A673 (cell line): ENCODE results near the gene SOX10. TPM values are rescaled to one million over a fixed set of nuclear protein-coding genes. Genes with fewer than 3 reads are reported as not detected.

Source experiments
- BruUV-seq: library from RNA; stranded (reverse); fragments of 400-500 nt; replicated peaks from 2 replicates; lab custom pipeline; 2021; lab: Mats Ljungman, UMichigan
- CTCF ChIA-PET: fragments of 300-600 bp; sonication (Branson Sonifier 250); formaldehyde crosslinking; loops from one replicate; lab custom pipeline; 2022; ENCODE audit warnings: antibody characterized with exemption; lab: Charles Lee
- POLR2A ChIA-PET: fragments of 300-600 bp; sonication (Branson Sonifier 250); formaldehyde crosslinking; loops from one replicate; lab custom pipeline; 2022; ENCODE audit warnings: antibody characterized with exemption; ENCODE audit not compliant: low non-redundant PET; lab: Charles Lee
- DNase-seq: peaks from one replicate; pipeline ENCODE4 v3.0.0-alpha.2; 2015; ENCODE audit warnings: low spot score
- H3K27ac ChIP-seq: fragments of 200-600 bp; sonication (generic); 2 replicates; pipeline ENCODE4 v1.5.1; 2016; ENCODE audit warnings: mixed run types, low read depth, mild to moderate bottlenecking, mixed read lengths, antibody characterized with exemption, low read length; ENCODE audit not compliant: poor library complexity, severe bottlenecking
- H3K27me3 ChIP-seq: fragments of 200-600 bp; sonication (generic); replicated peaks from 2 replicates; pipeline ENCODE4 v1.6.1; 2017; ENCODE audit warnings: mixed run types, low read depth, mild to moderate bottlenecking, mixed read lengths, antibody characterized with exemption, low read length; ENCODE audit not compliant: insufficient read depth, poor library complexity
- H3K36me3 ChIP-seq: fragments of 200-600 bp; sonication (generic); 2 replicates; pipeline ENCODE4 v1.6.1; 2016; ENCODE audit warnings: mixed run types, mild to moderate bottlenecking, mixed read lengths, antibody characterized with exemption, low read length; ENCODE audit not compliant: insufficient read depth, poor library complexity, severe bottlenecking
- H3K4me1 ChIP-seq: fragments of 200-600 bp; sonication (generic); 2 replicates; pipeline ENCODE4 v1.6.1; 2017; ENCODE audit warnings: mixed run types, mild to moderate bottlenecking, mixed read lengths, antibody characterized with exemption, low read length; ENCODE audit not compliant: insufficient read depth, poor library complexity, severe bottlenecking
- H3K4me3 ChIP-seq: fragments of 200-600 bp; sonication (generic); 2 replicates; pipeline ENCODE4 v1.5.1; 2016; ENCODE audit warnings: low read depth, mixed run types, mild to moderate bottlenecking, mixed read lengths, low read length; ENCODE audit not compliant: poor library complexity, severe bottlenecking
- H3K9me3 ChIP-seq: fragments of 200-600 bp; sonication (generic); 2 replicates; pipeline ENCODE4 v1.6.1; 2016; ENCODE audit warnings: mixed run types, low read depth, mild to moderate bottlenecking, mixed read lengths, antibody characterized with exemption, low read length; ENCODE audit not compliant: poor library complexity, severe bottlenecking
- EZH2 ChIP-seq: fragments of 200-600 bp; sonication (generic); IDR thresholded peaks from 2 replicates; pipeline ENCODE4 v1.6.1; 2017; ENCODE audit warnings: borderline replicate concordance, low read depth, mild to moderate bottlenecking, mixed read lengths, antibody characterized with exemption, low read length; ENCODE audit not compliant: poor library complexity, severe bottlenecking
- intact Hi-C: fragments of 100-400 bp; cut with micrococcal nuclease; formaldehyde crosslinking; loops from one replicate; pipeline ENCODE4 v1.10.0; 2022; ENCODE audit not compliant: unreplicated experiment
- total RNA-seq: library from RNA; stranded (reverse); gene quantifications from 2 replicates; pipeline ENCODE4 v1.2.3, GENCODE V29; 2021
- TF ChIP-seq, protein P1 (sequence below): fragments of 300-800, 200-600 bp; sonication (generic); conservative IDR thresholded peaks from 2 replicates; pipeline ENCODE4 v1.5.1; 2017; ENCODE audit warnings: low read depth, mild to moderate bottlenecking, antibody characterized with exemption, low read length, moderate library complexity, mixed read lengths

The SOX10 gene
- total RNA-seq, 1 experiment from 2014 or later: not detected

DNA sequence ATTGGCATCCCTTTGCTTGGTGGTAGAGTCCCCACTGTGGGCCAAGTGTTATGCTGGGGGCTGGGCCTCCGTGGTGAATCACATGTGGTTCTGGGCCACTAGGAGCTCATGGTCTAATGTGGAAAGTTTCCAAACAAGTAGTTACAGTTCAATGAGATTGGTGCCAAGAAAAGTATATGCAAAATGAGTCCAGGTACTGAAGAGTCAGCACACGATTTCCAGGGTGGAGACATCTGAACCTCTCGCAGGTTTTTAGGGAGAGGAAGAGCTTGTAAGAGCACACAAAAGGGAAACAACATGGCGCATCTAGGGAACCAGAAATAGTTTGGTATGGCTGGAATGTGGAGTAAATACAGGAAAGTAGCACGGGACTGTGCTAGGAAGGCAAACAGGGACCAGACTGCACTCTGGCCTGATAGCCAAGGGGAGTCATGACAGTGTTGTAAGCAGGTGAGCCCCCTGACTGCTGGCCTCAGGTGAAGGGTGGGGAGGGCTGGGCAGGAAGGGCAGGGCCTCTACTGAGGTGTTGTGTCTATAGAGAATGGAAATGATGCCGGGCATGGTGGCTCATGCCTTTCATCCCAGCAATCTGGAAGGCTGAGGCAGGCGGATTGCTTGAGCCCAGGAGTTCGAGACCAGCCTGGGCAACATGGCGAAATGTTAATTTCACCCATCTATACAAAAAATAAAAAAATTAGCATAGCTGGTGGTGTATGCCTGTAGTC, 18.3 kb downstream of the SOX10 start:
- intact Hi-C loops: loop anchor here (1.0 kb wide), 1 partner anchor 149 kb away; no protein-coding TSS in a partner anchor
- no peak for TF ChIP-seq EZH2
- TF ChIP-seq, protein P1, sequence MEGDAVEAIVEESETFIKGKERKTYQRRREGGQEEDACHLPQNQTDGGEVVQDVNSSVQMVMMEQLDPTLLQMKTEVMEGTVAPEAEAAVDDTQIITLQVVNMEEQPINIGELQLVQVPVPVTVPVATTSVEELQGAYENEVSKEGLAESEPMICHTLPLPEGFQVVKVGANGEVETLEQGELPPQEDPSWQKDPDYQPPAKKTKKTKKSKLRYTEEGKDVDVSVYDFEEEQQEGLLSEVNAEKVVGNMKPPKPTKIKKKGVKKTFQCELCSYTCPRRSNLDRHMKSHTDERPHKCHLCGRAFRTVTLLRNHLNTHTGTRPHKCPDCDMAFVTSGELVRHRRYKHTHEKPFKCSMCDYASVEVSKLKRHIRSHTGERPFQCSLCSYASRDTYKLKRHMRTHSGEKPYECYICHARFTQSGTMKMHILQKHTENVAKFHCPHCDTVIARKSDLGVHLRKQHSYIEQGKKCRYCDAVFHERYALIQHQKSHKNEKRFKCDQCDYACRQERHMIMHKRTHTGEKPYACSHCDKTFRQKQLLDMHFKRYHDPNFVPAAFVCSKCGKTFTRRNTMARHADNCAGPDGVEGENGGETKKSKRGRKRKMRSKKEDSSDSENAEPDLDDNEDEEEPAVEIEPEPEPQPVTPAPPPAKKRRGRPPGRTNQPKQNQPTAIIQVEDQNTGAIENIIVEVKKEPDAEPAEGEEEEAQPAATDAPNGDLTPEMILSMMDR: no peak
- no peak overlapping the region for H3K27ac ChIP-seq
- no peaks in the 10 kb centered on the region for H3K27me3 ChIP-seq
- CTCF ChIA-PET: interaction anchor here (0.5 to 1.7 kb wide), 5 partner anchors 12 to 323 kb away, joined by 3 to 6 read pairs (median 3); no protein-coding TSS in a partner anchor
- H3K9me3 ChIP-seq: no peaks in the 10 kb centered on the region
- DNase-seq: no peak
- peaks cover 32% of the 10 kb centered on the region for H3K36me3 ChIP-seq
- POLR2A ChIA-PET: no interaction called here
- no peak overlapping the region for H3K4me3 ChIP-seq
- no peaks in the 10 kb centered on the region for H3K4me1 ChIP-seq
- no TSS peak for BruUV-seq

DNA sequence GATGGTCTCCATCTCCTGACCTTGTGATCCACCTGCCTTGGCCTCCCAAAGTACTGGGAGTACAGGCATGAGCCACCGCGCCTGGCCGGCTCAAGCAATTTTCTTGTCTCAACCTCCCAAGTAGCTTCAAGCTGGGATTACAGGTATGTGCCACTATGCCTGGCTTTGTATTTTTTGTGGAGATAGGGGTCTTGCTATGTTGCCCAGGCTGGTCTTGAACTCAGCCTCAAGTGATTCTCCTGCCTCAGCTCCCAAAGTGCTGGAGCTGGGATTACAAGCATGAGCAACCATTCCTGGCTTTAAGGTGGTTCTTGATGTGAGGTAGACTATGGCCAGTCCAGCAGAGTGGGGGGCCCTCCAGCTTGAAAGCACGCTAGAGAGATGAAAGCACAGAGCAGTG, 23.3 kb downstream of the SOX10 start:
- H3K27me3 ChIP-seq: no peaks in the 10 kb centered on the region
- TF ChIP-seq, protein P1: no peak
- TF ChIP-seq EZH2: no peak
- intact Hi-C loops: no loop called here
- no peak overlapping the region for H3K27ac ChIP-seq
- BruUV-seq: no TSS peak
- DNase-seq: no peak
- no peaks in the 10 kb centered on the region for H3K9me3 ChIP-seq
- peaks cover 61% of the 10 kb centered on the region for H3K36me3 ChIP-seq
- POLR2A ChIA-PET: no interaction called here
- CTCF ChIA-PET: no interaction called here
- no peaks in the 10 kb centered on the region for H3K4me1 ChIP-seq
- no peak overlapping the region for H3K4me3 ChIP-seq

DNA sequence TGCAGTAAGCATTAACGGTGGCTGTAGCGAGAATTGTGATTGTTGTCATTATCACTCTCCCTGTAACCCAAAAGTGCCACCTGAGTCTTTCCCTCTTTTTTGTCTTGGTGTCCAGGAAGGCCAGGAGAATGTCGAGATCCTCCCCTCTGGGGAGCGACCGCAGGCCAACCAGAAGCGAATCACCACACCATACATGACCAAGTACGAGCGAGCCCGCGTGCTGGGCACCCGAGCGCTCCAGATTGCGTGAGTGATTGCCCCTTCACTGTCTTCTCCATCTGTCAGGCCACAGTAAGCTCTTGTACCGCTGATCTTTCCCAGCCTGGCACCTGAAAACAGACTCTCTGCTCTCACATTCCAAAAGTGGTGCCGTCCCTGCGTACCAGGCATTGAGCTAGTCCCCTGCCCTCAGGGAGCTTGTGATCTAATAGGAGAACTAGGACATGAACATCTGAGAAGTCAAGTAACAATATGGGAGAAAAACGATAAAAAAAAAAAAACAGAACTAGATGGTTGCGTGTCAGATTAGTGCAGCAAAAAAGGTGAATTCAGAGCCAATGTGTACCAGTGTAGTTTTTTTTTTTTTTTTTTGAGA, 25.0 kb downstream of the SOX10 start:
- Histone ChIP-seq H3K9me3 (no peaks in the 10 kb centered on the region), H3K4me3 (no peak overlapping the region), H3K27me3 (no peaks in the 10 kb centered on the region), H3K36me3 (peaks cover 61% of the 10 kb centered on the region), H3K4me1 (peaks cover 7% of the 10 kb centered on the region), H3K27ac (no peak overlapping the region)
- no TSS peak for BruUV-seq
- CTCF ChIA-PET: no interaction called here
- intact Hi-C loops: no loop called here
- POLR2A ChIA-PET: interaction anchor here (0.7 kb wide), 1 partner anchor 181 kb away, joined by 8 read pairs; no protein-coding TSS in a partner anchor
- TF ChIP-seq EZH2: no peak
- TF ChIP-seq, protein P1: no peak
- DNase-seq: no peak
